Esophagus squamous epithelium (tissue), 4 donors: ENCODE measurements around the gene EPN2.

ENCODE experiments used
- CTCF ChIP-seq, 6 experiments: fragments of 450-650 bp in 4 of 6; fragments of 200-600 bp in 2 of 6; sonication (generic) in 2 of 6; IDR thresholded peaks; one replicate each; pipeline ENCODE4 v1.5.1; 2016 to 2019; ENCODE audit warnings: antibody characterized with exemption in 6 of 6, mild to moderate bottlenecking in 4 of 6, moderate library complexity in 4 of 6
- POLR2A ChIP-seq, 4 donors: fragments of 450-650 bp; IDR thresholded peaks; one replicate each; pipeline ENCODE4 v1.6.1; 2017; ENCODE audit warnings: antibody characterized with exemption in 4 of 4, mild to moderate bottlenecking in 4 of 4, moderate library complexity in 3 of 4

GRCh38 chr17:19377602-19378415, 140.6 kb downstream of the EPN2 start:
- TF ChIP-seq CTCF (IDR thresholded peaks at IDR 0.05) = peak in 2 of 6 experiments; percentile 4 to 23
- TF ChIP-seq POLR2A (IDR thresholded peaks at IDR 0.05) = peak in 3 of 4 donors; percentile 54 to 76 (median 63)
